NT2/D1 (cell line): ENCODE data around the gene NOP14.
A peak's percentile ranks its signal among the peaks of the same experiment; 100 is the strongest.

Source experiments
- DNase-seq: peaks from one replicate; pipeline ENCODE4 v3.0.0-alpha.2; 2011; ENCODE audit warnings: low read depth, low spot score
- H3K27me3 ChIP-seq: 2 replicates; pipeline ENCODE4 v1.6.0; 2011; ENCODE audit warnings: mild to moderate bottlenecking; ENCODE audit not compliant: insufficient read length, insufficient read depth
- H3K36me3 ChIP-seq: 2 replicates; pipeline ENCODE4 v1.6.1; 2011; ENCODE audit warnings: mild to moderate bottlenecking, low read length, mixed read lengths; ENCODE audit not compliant: insufficient read depth, insufficient read length
- H3K4me1 ChIP-seq: 2 replicates; pipeline ENCODE4 v1.5.1; 2011; ENCODE audit not compliant: insufficient read depth, insufficient read length
- H3K4me3 ChIP-seq: 2 replicates; pipeline ENCODE4 v1.5.1; 2011; ENCODE audit warnings: low read depth; ENCODE audit not compliant: insufficient read length
- H3K9ac ChIP-seq: 2 replicates; pipeline ENCODE4 v1.6.0; 2011; ENCODE audit warnings: low read depth; ENCODE audit not compliant: insufficient read length
- H3K9me3 ChIP-seq: 2 replicates; pipeline ENCODE4 v1.5.1; 2011; ENCODE audit warnings: mild to moderate bottlenecking, low read length; ENCODE audit not compliant: insufficient read depth
- SUZ12 ChIP-seq: IDR thresholded peaks from 2 replicates; pipeline ENCODE4 v1.6.1; 2011; ENCODE audit not compliant: insufficient read length, insufficient read depth; ENCODE audit errors: extremely low read depth
- YY1 ChIP-seq: IDR thresholded peaks from 2 replicates; pipeline ENCODE4 v1.6.1; 2011; ENCODE audit not compliant: insufficient read length, insufficient read depth
- ZNF274 ChIP-seq: IDR thresholded peaks from 2 replicates; pipeline ENCODE4 v1.6.1; 2011; ENCODE audit warnings: mild to moderate bottlenecking, low read depth, low read length

NOP14 gene

GRCh38 chr4:2963175-2963965 lies at the start of gene NOP14, which contains the start of gene GRK4:
Gene NOP14, minus strand, starts transcription at chr4:2963406. Its CDS starts 87 bp downstream, at chr4:2963319.
Gene GRK4, plus strand, starts transcription at chr4:2963571. Its CDS starts 500 bp downstream, at chr4:2964071.
- peaks cover 18% of the 10 kb centered on the region for H3K36me3 ChIP-seq
- peak within 1 kb of the TSS; percentile 97 for H3K4me3 ChIP-seq
- TF ChIP-seq SUZ12 (no peak), ZNF274 (no peak), YY1 (no peak)
- H3K9me3 ChIP-seq: no peaks in the 10 kb centered on the region; the same call in 1 of the 2 replicates
- H3K27me3 ChIP-seq: peaks cover 15% of the 10 kb centered on the region
- peak; percentile 97 for DNase-seq
- H3K4me1 ChIP-seq: peaks cover under 1% of the 10 kb centered on the region
- peak within 1 kb of the TSS; percentile 99 for H3K9ac ChIP-seq

GRCh38 chr4:3011456-3012220 lies 48.4 kb upstream of the NOP14 start:
- Histone ChIP-seq H3K9me3 (no peaks in the 10 kb centered on the region), H3K4me3 (no peak overlapping the region), H3K4me1 (no peaks in the 10 kb centered on the region), H3K36me3 (no peaks in the 10 kb centered on the region), H3K9ac (no peak overlapping the region), H3K27me3 (no peaks in the 10 kb centered on the region)
- no peak for DNase-seq
- TF ChIP-seq ZNF274 (no peak), YY1 (no peak), SUZ12 (no peak)

- DNase-seq: no peak
Observed at GRCh38 chr4:3010998-3011397, 47.8 kb upstream of the NOP14 start.

GRCh38 chr4:3010577-3010976 lies 47.4 kb upstream of the NOP14 start:
- DNase-seq: no peak
- Histone ChIP-seq H3K27me3 (no peaks in the 10 kb centered on the region), H3K9ac (no peak overlapping the region), H3K36me3 (no peaks in the 10 kb centered on the region), H3K9me3 (no peaks in the 10 kb centered on the region), H3K4me3 (no peak overlapping the region), H3K4me1 (no peaks in the 10 kb centered on the region)
- TF ChIP-seq YY1 (no peak), ZNF274 (no peak)

More at GRCh38 chr4:3010998-3011397, 47.8 kb upstream of the NOP14 start:
- Histone ChIP-seq H3K27me3 (no peaks in the 10 kb centered on the region), H3K4me3 (no peak overlapping the region), H3K9me3 (no peaks in the 10 kb centered on the region), H3K36me3 (no peaks in the 10 kb centered on the region), H3K4me1 (no peaks in the 10 kb centered on the region), H3K9ac (no peak overlapping the region)
- no peak for TF ChIP-seq YY1

- DNase-seq: peak; percentile 18
- no peak for TF ChIP-seq YY1
- TF ChIP-seq ZNF274: no peak
- TF ChIP-seq SUZ12: no peak
- Histone ChIP-seq H3K4me1 (no peaks in the 10 kb centered on the region), H3K27me3 (no peaks in the 10 kb centered on the region), H3K9me3 (no peaks in the 10 kb centered on the region), H3K9ac (no peak overlapping the region), H3K36me3 (no peaks in the 10 kb centered on the region), H3K4me3 (no peak overlapping the region)
Observed at GRCh38 chr4:3009422-3009821, 46.2 kb upstream of the NOP14 start.

- Histone ChIP-seq H3K27me3 (no peaks in the 10 kb centered on the region), H3K4me1 (no peaks in the 10 kb centered on the region), H3K9me3 (no peaks in the 10 kb centered on the region), H3K36me3 (no peaks in the 10 kb centered on the region), H3K9ac (no peak overlapping the region), H3K4me3 (no peak overlapping the region)
- DNase-seq: no peak
- no peak for TF ChIP-seq ZNF274
Observed at GRCh38 chr4:3007724-3008123, 44.5 kb upstream of the NOP14 start.

- DNase-seq: no peak
- Histone ChIP-seq H3K36me3 (no peaks in the 10 kb centered on the region), H3K9ac (no peak overlapping the region), H3K4me1 (no peaks in the 10 kb centered on the region), H3K4me3 (no peak overlapping the region), H3K27me3 (no peaks in the 10 kb centered on the region), H3K9me3 (no peaks in the 10 kb centered on the region)
- TF ChIP-seq YY1 (no peak), ZNF274 (no peak), SUZ12 (no peak)
Observed at GRCh38 chr4:2996415-2996814, 33.2 kb upstream of the NOP14 start.
